Immature natural killer cell (primary cell): Measurements from ENCODE around the gene SMOC2. TPM values are rescaled to one million over a fixed set of nuclear protein-coding genes. Genes with fewer than 3 reads are reported as not detected.
"Not testable (repeated sequence)": the region's sequence is repeated elsewhere in the genome, so short reads cannot be mapped to it uniquely, and the experiment has no call there.

ENCODE experiments used
- DNase-seq, 3 donors: peaks; one replicate each; pipeline ENCODE4 v3.0.0; 2022; ENCODE audit warnings: mixed read lengths in 1 of 3
- H3K27ac Mint-ChIP-seq, 6 donors: one replicate each; pipeline ENCODE4 v1.8.0; 2020; ENCODE audit warnings: mixed read lengths in 6 of 6, mild to moderate bottlenecking in 5 of 6, inconsistent platforms in 4 of 6, moderate library complexity in 3 of 6
- H3K27me3 Mint-ChIP-seq, 3 donors: one replicate each; pipeline ENCODE4 v1.8.0; 2020 to 2021; ENCODE audit warnings: low read depth in 3 of 3, mild to moderate bottlenecking in 3 of 3, mixed read lengths in 3 of 3, moderate library complexity in 3 of 3, inconsistent platforms in 1 of 3
- H3K36me3 Mint-ChIP-seq, 3 donors: one replicate each; pipeline ENCODE4 v1.8.0; 2020; ENCODE audit warnings: mixed read lengths in 3 of 3, inconsistent platforms in 2 of 3, mild to moderate bottlenecking in 2 of 3
- H3K4me1 Mint-ChIP-seq, 2 donors: one replicate each; pipeline ENCODE4 v1.8.0; 2020; ENCODE audit warnings: inconsistent platforms in 2 of 2, mild to moderate bottlenecking in 2 of 2, mixed read lengths in 2 of 2, moderate library complexity in 1 of 2
- H3K4me3 Mint-ChIP-seq, 5 donors: one replicate each; pipeline ENCODE4 v1.8.0; 2020; ENCODE audit warnings: mild to moderate bottlenecking in 5 of 5, mixed read lengths in 5 of 5, inconsistent platforms in 3 of 5, moderate library complexity in 3 of 5
- H3K9me3 Mint-ChIP-seq, 6 donors: one replicate each; pipeline ENCODE4 v1.8.0; 2020; ENCODE audit warnings: mild to moderate bottlenecking in 6 of 6, mixed read lengths in 6 of 6, inconsistent platforms in 4 of 6, moderate library complexity in 3 of 6
- polyA plus RNA-seq, 3 donors: library from polyadenylated mRNA; unstranded; fragments of 300-500 nt; fragmentation: Illumina TruSeq; gene quantifications; one replicate each; pipeline ENCODE4 v1.2.3, GENCODE V29; 2021

Gene SMOC2
- polyA plus RNA-seq, 3 donors from 2014 or later, result not detected

- peaks cover 1 to 4% (median 4%) of the 10 kb centered on the region in 3 donors for H3K27me3 Mint-ChIP-seq
- H3K4me3 Mint-ChIP-seq, result no peak overlapping the region
- H3K9me3 Mint-ChIP-seq, result no peaks in the 10 kb centered on the region
- H3K27ac Mint-ChIP-seq, result no peak overlapping the region
- DNase-seq, result no peak
- peaks cover 2 to 5% of the 10 kb centered on the region in 2 donors for H3K4me1 Mint-ChIP-seq
- H3K36me3 Mint-ChIP-seq, result no peaks in the 10 kb centered on the region
Observed at GRCh38 chr6:168530653-168531071, 89.7 kb downstream of the SMOC2 start.

GRCh38 chr6:168532070-168532469 is 91.1 kb downstream of the SMOC2 start:
- peaks cover 0 to 4% (median 1%) of the 10 kb centered on the region in 3 donors for H3K27me3 Mint-ChIP-seq
- peaks cover 2 to 5% of the 10 kb centered on the region in 2 donors for H3K4me1 Mint-ChIP-seq
- H3K9me3 Mint-ChIP-seq, result no peaks in the 10 kb centered on the region
- H3K27ac Mint-ChIP-seq, result no peak overlapping the region
- H3K4me3 Mint-ChIP-seq, result no peak overlapping the region
- no peaks in the 10 kb centered on the region for H3K36me3 Mint-ChIP-seq
- DNase-seq, result no peak

- H3K27ac Mint-ChIP-seq, result no peak overlapping the region
- no peaks in the 10 kb centered on the region for H3K9me3 Mint-ChIP-seq
- no peaks in the 10 kb centered on the region for H3K36me3 Mint-ChIP-seq
- H3K27me3 Mint-ChIP-seq, result peaks cover 0 to 5% (median 1%) of the 10 kb centered on the region in 3 donors
- no peak overlapping the region for H3K4me3 Mint-ChIP-seq
- no peak for DNase-seq
- peaks cover 2 to 5% of the 10 kb centered on the region in 2 donors for H3K4me1 Mint-ChIP-seq
Observed at GRCh38 chr6:168533414-168533813, 92.4 kb downstream of the SMOC2 start.

GRCh38 chr6:168534265-168534664 is 93.3 kb downstream of the SMOC2 start:
- Mint-ChIP-seq H3K27ac (no peak overlapping the region), H3K4me1 (peaks cover 2 to 5% of the 10 kb centered on the region in 2 donors), H3K27me3 (peaks cover 0 to 5% (median 0%) of the 10 kb centered on the region in 3 donors), H3K9me3 (no peaks in the 10 kb centered on the region), H3K36me3 (no peaks in the 10 kb centered on the region), H3K4me3 (no peak overlapping the region)
- DNase-seq, result no peak

GRCh38 chr6:168535711-168536110 is 94.7 kb downstream of the SMOC2 start:
- H3K9me3 Mint-ChIP-seq, result no peaks in the 10 kb centered on the region
- H3K4me1 Mint-ChIP-seq, result peaks cover 2 to 5% of the 10 kb centered on the region in 2 donors
- no peak for DNase-seq
- H3K27ac Mint-ChIP-seq, result no peak overlapping the region
- no peaks in the 10 kb centered on the region for H3K36me3 Mint-ChIP-seq
- no peak overlapping the region for H3K4me3 Mint-ChIP-seq
- peaks cover 3 to 8% (median 8%) of the 10 kb centered on the region in 3 donors for H3K27me3 Mint-ChIP-seq

DNA sequence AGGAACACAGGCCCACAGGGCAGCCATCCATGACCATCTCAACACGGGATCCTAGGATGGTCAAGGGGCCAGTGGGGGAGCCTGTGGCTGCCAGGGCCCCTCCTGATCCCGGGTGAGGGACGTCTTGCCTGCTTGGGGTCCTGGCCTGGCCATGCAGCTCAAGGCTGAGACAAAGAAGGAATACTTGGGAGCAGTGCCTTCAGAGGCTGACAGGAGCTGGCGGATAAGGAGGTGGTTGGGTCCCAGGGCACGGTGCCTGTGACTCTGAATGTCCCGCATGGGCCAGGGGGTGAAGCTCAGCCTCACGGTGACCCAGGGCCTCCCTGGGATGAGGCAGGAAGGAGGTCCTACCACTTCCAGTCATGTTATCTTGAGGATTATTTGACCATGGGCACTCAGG is 95.2 kb downstream of the SMOC2 start:
- Mint-ChIP-seq H3K27me3 (peaks cover 1 to 10% (median 10%) of the 10 kb centered on the region in 3 donors), H3K4me1 (peaks cover 2 to 5% of the 10 kb centered on the region in 2 donors), H3K27ac (no peak overlapping the region), H3K9me3 (no peaks in the 10 kb centered on the region), H3K36me3 (no peaks in the 10 kb centered on the region), H3K4me3 (no peak overlapping the region)
- no peak for DNase-seq

DNA sequence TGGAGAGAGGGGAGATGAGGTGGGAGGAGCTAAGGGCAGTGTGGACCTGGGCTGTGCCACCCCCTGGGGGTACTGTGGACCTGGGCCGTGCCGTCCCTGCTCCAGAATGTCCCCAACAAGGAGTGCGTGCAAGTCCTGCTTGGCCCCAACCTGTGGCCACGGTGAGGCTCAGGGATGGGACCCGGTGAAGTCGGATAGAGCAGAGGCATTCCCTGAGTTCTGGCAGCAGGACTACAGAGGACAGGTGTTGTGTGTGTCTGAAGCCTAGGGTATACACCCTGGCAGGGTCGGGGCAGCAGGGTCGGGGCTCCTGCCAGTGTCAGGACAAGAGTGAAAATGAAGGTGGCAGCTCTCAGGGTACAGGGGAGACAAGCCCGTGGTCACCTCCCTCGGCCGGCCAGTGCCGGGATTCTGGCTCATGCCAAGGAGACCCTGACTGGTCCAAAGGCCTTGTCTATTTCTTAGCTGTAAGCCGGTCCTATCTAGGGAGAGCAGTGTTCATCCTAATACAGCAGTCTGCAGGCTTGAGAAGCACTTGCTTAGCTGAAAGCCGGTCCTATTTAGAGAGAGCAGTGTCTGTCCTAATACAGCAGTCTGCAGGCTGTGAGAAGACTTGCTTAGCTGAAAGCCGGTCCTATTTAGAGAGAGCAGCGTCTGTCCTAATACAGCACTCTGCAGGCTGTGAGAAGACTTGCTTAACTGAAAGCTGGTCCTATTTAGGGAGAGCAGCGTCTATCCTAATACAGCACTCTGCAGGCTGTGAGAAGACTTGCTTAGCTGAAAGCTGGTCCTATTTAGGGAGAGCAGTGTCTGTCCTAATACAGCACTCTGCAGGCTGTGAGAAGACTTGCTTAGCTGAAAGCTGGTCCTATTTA is 95.9 kb downstream of the SMOC2 start:
- H3K36me3 Mint-ChIP-seq, result no peaks in the 10 kb centered on the region
- DNase-seq, result no peak
- no peak overlapping the region for H3K27ac Mint-ChIP-seq

GRCh38 chr6:168537540-168537884 is 96.5 kb downstream of the SMOC2 start:
- Mint-ChIP-seq H3K27ac (no peak overlapping the region), H3K9me3 (no peaks in the 10 kb centered on the region), H3K4me1 (peaks cover 2 to 5% of the 10 kb centered on the region in 2 donors), H3K36me3 (no peaks in the 10 kb centered on the region), H3K4me3 (no peak overlapping the region), H3K27me3 (peaks cover 1 to 14% (median 10%) of the 10 kb centered on the region in 3 donors)
- DNase-seq, result no peak

More for the DNA sequence above, 95.9 kb downstream of the SMOC2 start:
- Mint-ChIP-seq H3K4me3 (no peak overlapping the region), H3K27me3 (peaks cover 1 to 14% (median 10%) of the 10 kb centered on the region in 3 donors), H3K4me1 (peaks cover 2 to 5% of the 10 kb centered on the region in 2 donors), H3K9me3 (no peaks in the 10 kb centered on the region)

- peaks cover 1 to 14% (median 10%) of the 10 kb centered on the region in 3 donors for H3K27me3 Mint-ChIP-seq
- not testable (repeated sequence) for H3K4me1 Mint-ChIP-seq, H3K36me3 Mint-ChIP-seq, H3K4me3 Mint-ChIP-seq, H3K27ac Mint-ChIP-seq, DNase-seq, H3K9me3 Mint-ChIP-seq
Observed at GRCh38 chr6:168538188-168538891, 97.4 kb downstream of the SMOC2 start.

DNA sequence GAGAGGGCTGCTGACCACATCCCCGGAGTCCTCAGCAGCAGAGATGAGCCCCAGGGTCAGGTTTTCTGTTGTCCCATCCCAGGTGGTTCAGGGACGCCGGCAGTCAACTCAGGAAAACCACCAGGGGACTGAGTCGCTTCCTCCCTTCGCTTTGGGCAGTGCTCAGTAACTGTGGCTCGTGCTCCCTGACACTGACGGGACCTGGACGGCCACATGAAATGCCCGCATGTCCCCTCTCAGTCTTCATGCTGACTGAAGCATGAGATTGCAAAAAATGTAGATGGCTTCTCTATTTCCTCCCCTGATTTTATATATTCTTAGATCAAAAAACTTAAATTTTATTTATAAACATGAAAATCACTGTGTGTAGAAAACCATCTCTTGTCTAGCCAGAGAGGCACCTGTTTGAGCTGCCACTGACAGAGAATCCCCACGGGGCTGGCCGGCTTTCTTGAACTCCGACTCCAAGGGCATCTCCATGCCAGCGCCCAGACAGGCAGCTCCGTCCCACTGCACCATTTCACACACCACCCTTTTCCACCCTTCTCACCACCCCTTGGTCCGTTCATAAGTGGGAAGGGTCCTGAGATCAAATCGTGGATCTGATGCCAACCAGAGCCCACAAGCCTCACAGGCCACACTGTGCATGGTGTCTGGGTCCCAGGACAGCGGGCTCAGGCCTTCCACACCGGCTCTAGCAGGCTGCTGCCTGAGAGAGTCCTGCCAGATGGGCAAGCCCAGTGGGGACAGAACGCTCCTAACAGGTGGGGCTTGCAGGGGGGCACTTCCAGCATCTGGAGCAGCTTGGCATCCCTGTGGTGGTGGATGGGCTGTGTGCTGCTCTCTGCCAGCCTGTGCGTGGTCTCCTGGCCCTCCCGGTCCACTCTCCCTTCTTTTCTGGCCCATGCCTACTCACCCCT is 98.2 kb downstream of the SMOC2 start:
- Mint-ChIP-seq H3K27ac (no peak overlapping the region), H3K36me3 (no peaks in the 10 kb centered on the region), H3K4me1 (no peaks in the 10 kb centered on the region), H3K27me3 (peaks cover 1 to 14% (median 10%) of the 10 kb centered on the region in 3 donors), H3K4me3 (no peak overlapping the region), H3K9me3 (no peaks in the 10 kb centered on the region)
- no peak for DNase-seq

DNA sequence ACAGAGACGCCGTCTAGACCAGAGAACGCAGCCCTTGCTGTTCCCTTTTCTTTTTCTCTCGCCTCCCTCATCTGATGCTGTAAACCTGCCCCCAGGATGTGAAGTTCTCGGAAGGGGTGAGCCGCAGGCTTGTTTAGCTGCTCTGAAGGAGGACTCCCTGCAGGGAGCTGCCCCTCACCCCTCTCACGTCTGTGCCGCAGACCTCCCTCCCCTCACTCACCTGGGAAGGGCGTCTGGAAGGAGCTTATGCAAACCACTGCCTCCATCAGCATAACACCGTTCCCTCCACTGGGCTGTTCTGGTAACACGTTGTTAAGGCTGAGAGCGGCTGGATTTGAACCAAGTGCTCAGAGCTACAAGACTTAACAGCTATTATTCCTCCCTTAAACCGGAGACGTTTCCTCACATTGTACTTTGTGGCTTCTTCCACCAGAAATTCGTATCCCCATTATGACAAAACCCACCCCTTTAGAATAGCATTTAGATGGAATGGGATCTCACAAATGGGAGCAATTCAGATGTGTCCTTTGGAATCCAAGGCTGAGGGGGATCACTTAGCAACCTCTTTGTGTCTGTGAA is 99.8 kb downstream of the SMOC2 start:
- Mint-ChIP-seq H3K9me3 (no peaks in the 10 kb centered on the region), H3K4me1 (no peaks in the 10 kb centered on the region), H3K27me3 (peaks cover 1 to 14% (median 10%) of the 10 kb centered on the region in 3 donors), H3K36me3 (no peaks in the 10 kb centered on the region), H3K4me3 (no peak overlapping the region), H3K27ac (no peak overlapping the region)
- DNase-seq, result no peak

DNA sequence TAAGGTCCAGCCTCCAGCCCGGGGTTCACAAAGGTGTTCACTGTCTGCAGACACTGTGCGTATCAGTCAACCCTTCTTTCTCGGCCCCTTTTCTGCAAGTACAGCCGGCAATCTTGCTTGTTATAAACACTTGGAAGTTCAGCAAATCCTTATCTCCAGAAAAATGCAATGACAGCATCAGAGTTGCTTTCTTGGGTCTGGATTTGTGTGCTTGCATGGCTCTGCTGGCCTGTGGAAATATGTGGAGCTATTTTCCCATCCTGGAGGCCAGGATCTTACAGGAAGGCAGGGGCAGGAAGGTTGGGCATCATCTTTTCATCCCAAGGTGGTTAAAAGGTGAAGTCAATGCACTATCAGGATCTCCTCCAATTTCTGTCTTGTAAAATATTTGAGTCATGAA is 100.3 kb downstream of the SMOC2 start:
- Mint-ChIP-seq H3K36me3 (no peaks in the 10 kb centered on the region), H3K9me3 (no peaks in the 10 kb centered on the region), H3K27me3 (peaks cover 1 to 14% (median 10%) of the 10 kb centered on the region in 3 donors)

DNA sequence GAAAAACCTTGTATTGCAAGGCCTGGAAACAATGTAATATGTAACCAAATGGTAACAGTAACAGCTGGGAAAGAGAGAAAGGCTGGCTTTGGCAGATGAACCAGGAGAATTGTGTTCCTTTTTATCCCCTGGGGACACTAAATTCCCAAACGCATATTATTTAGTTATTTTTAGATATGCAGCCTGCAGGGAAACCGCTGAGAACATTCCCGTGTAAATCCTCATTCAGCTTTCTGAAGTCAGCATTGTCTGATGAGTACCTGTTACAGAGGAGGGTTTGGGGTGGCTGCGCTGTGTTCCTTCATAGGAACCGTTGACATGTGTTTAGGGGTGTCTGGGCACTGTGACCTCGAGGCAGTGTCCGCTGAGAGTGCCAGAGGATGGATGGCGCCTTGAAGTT is 101.3 kb downstream of the SMOC2 start:
- Mint-ChIP-seq H3K4me3 (no peak overlapping the region), H3K27me3 (peaks cover 1 to 14% (median 10%) of the 10 kb centered on the region in 3 donors), H3K4me1 (no peaks in the 10 kb centered on the region), H3K27ac (no peak overlapping the region), H3K36me3 (no peaks in the 10 kb centered on the region), H3K9me3 (no peaks in the 10 kb centered on the region)
- no peak for DNase-seq

More for the DNA sequence above, 100.3 kb downstream of the SMOC2 start:
- H3K4me3 Mint-ChIP-seq, result no peak overlapping the region
- DNase-seq, result no peak
- no peak overlapping the region for H3K27ac Mint-ChIP-seq
- H3K4me1 Mint-ChIP-seq, result no peaks in the 10 kb centered on the region
